Muscle layer of duodenum (tissue), 2 donors: ENCODE measurements around the gene GARIN5A.

Source experiments
- H3K27ac ChIP-seq: one replicate; pipeline ENCODE4 v1.7.0; 2013; ENCODE audit warnings: mild to moderate bottlenecking, low read length
- H3K27me3 ChIP-seq: one replicate; pipeline ENCODE4 v1.7.0; 2013; ENCODE audit warnings: low read depth, mild to moderate bottlenecking, control low read depth, low read length
- H3K36me3 ChIP-seq, 2 donors: one replicate each; pipeline ENCODE4 v1.7.0; 2013; ENCODE audit warnings: low read length in 2 of 2, control low read depth in 1 of 2, mild to moderate bottlenecking in 1 of 2; ENCODE audit not compliant: insufficient read depth in 2 of 2, control insufficient read depth in 1 of 2
- H3K4me1 ChIP-seq, 2 donors: one replicate each; pipeline ENCODE4 v1.7.0; 2013; ENCODE audit warnings: low read length in 2 of 2, mild to moderate bottlenecking in 2 of 2, control low read depth in 1 of 2, moderate library complexity in 1 of 2; ENCODE audit not compliant: insufficient read depth in 2 of 2, control insufficient read depth in 1 of 2
- H3K4me3 ChIP-seq, 2 donors: one replicate each; pipeline ENCODE4 v1.7.0; 2013; ENCODE audit warnings: low read length in 2 of 2, low read depth in 1 of 2, mild to moderate bottlenecking in 1 of 2
- H3K9me3 ChIP-seq, 2 donors: one replicate each; pipeline ENCODE4 v1.7.0; 2013; ENCODE audit warnings: low read length in 2 of 2, control low read depth in 1 of 2, mild to moderate bottlenecking in 1 of 2; ENCODE audit not compliant: control insufficient read depth in 1 of 2
- donor health status: healthy.

Gene GARIN5A

GRCh38 chr19:50505856-50506611 is 29.4 kb upstream of the GARIN5A start:
- H3K27me3 ChIP-seq = no peaks in the 10 kb centered on the region
- no peak overlapping the region for H3K27ac ChIP-seq
- H3K4me3 ChIP-seq = no peak overlapping the region
- H3K4me1 ChIP-seq = peaks cover 4 to 10% of the 10 kb centered on the region in 2 donors
- peaks cover 0 to 7% of the 10 kb centered on the region in 2 donors for H3K36me3 ChIP-seq
- H3K9me3 ChIP-seq = no peaks in the 10 kb centered on the region

GRCh38 chr19:50501568-50502475 is 25.2 kb upstream of the GARIN5A start:
- no peaks in the 10 kb centered on the region for H3K9me3 ChIP-seq
- no peaks in the 10 kb centered on the region for H3K27me3 ChIP-seq
- no peaks in the 10 kb centered on the region for H3K4me1 ChIP-seq
- H3K27ac ChIP-seq = no peak overlapping the region
- H3K36me3 ChIP-seq = peaks cover 0 to 7% of the 10 kb centered on the region in 2 donors
- H3K4me3 ChIP-seq = no peak overlapping the region

GRCh38 chr19:50501186-50501567 is 24.5 kb upstream of the GARIN5A start:
- H3K27ac ChIP-seq = no peak overlapping the region
- peaks cover 0 to 7% of the 10 kb centered on the region in 2 donors for H3K36me3 ChIP-seq
- no peaks in the 10 kb centered on the region for H3K4me1 ChIP-seq
- no peak overlapping the region for H3K4me3 ChIP-seq
- no peaks in the 10 kb centered on the region for H3K9me3 ChIP-seq
- H3K27me3 ChIP-seq = no peaks in the 10 kb centered on the region

- Histone ChIP-seq H3K27me3 (no peaks in the 10 kb centered on the region), H3K9me3 (no peaks in the 10 kb centered on the region), H3K27ac (no peak overlapping the region), H3K4me3 (no peak overlapping the region), H3K4me1 (no peaks in the 10 kb centered on the region), H3K36me3 (peaks cover 0 to 5% of the 10 kb centered on the region in 2 donors)
Measured at GRCh38 chr19:50500753-50501151, 24.1 kb upstream of the GARIN5A start.

- Histone ChIP-seq H3K9me3 (no peaks in the 10 kb centered on the region), H3K4me3 (no peak overlapping the region), H3K4me1 (no peaks in the 10 kb centered on the region), H3K36me3 (no peaks in the 10 kb centered on the region), H3K27me3 (no peaks in the 10 kb centered on the region), H3K27ac (no peak overlapping the region)
Measured at GRCh38 chr19:50500060-50500752, 23.6 kb upstream of the GARIN5A start.

- H3K4me3 ChIP-seq = no peak overlapping the region
- H3K9me3 ChIP-seq = no peaks in the 10 kb centered on the region
- no peaks in the 10 kb centered on the region for H3K36me3 ChIP-seq
- no peaks in the 10 kb centered on the region for H3K27me3 ChIP-seq
- H3K4me1 ChIP-seq = no peaks in the 10 kb centered on the region
- H3K27ac ChIP-seq = no peak overlapping the region
Measured at GRCh38 chr19:50498219-50499056, 21.8 kb upstream of the GARIN5A start.

- H3K9me3 ChIP-seq = no peaks in the 10 kb centered on the region
- H3K4me1 ChIP-seq = peaks cover 0 to 3% of the 10 kb centered on the region in 2 donors
- no peak overlapping the region for H3K27ac ChIP-seq
- no peaks in the 10 kb centered on the region for H3K27me3 ChIP-seq
- H3K36me3 ChIP-seq = no peaks in the 10 kb centered on the region
- no peak overlapping the region for H3K4me3 ChIP-seq
Measured at GRCh38 chr19:50497022-50497405, 20.4 kb upstream of the GARIN5A start.

- H3K27me3 ChIP-seq = no peaks in the 10 kb centered on the region
- H3K27ac ChIP-seq = no peak overlapping the region
Measured at GRCh38 chr19:50496189-50497021, 19.8 kb upstream of the GARIN5A start.

GRCh38 chr19:50495020-50495531 is 18.4 kb upstream of the GARIN5A start:
- Histone ChIP-seq H3K4me3 (no peak overlapping the region), H3K36me3 (peaks cover 0 to 4% of the 10 kb centered on the region in 2 donors), H3K27ac (no peak overlapping the region), H3K27me3 (no peaks in the 10 kb centered on the region), H3K4me1 (peaks cover 0 to 3% of the 10 kb centered on the region in 2 donors), H3K9me3 (no peaks in the 10 kb centered on the region)

More at GRCh38 chr19:50496189-50497021, 19.8 kb upstream of the GARIN5A start:
- Histone ChIP-seq H3K4me1 (peaks cover 0 to 3% of the 10 kb centered on the region in 2 donors), H3K36me3 (no peaks in the 10 kb centered on the region), H3K4me3 (no peak overlapping the region), H3K9me3 (no peaks in the 10 kb centered on the region)
